Hepatocyte (in vitro differentiated cells): Measurements from ENCODE around the gene TRIM17. TPM values are rescaled to one million over a fixed set of nuclear protein-coding genes. Genes with fewer than 3 reads are reported as not detected.

Experiments
- DNase-seq: peaks from one replicate; pipeline ENCODE4 v3.0.0-alpha.2; 2016; ENCODE audit warnings: low spot score
- H2AFZ ChIP-seq: fragments of 200-600 bp; sonication (generic); 2 replicates; pipeline ENCODE4 v1.6.0; 2016; ENCODE audit warnings: antibody characterized with exemption, mild to moderate bottlenecking
- H3K27ac ChIP-seq: fragments of 200-600 bp; sonication (generic); 2 replicates; pipeline ENCODE4 v1.5.1; 2016; ENCODE audit warnings: mild to moderate bottlenecking
- H3K27me3 ChIP-seq: fragments of 200-600 bp; sonication (generic); 2 replicates; pipeline ENCODE4 v1.6.1; 2016
- H3K36me3 ChIP-seq: fragments of 200-600 bp; sonication (generic); replicated peaks from 2 replicates; pipeline ENCODE4 v1.5.1; 2016; ENCODE audit warnings: low read depth; ENCODE audit not compliant: insufficient read depth
- H3K4me1 ChIP-seq: fragments of 200-600 bp; sonication (generic); 2 replicates; pipeline ENCODE4 v1.5.1; 2016; ENCODE audit warnings: mild to moderate bottlenecking, moderate library complexity; ENCODE audit not compliant: insufficient read depth
- H3K4me2 ChIP-seq: fragments of 200-600 bp; sonication (generic); 2 replicates; pipeline ENCODE4 v1.6.0; 2016
- H3K4me3 ChIP-seq: fragments of 200-600 bp; sonication (generic); 2 replicates; pipeline ENCODE4 v1.5.1; 2016; ENCODE audit warnings: mild to moderate bottlenecking
- H3K79me2 ChIP-seq: fragments of 200-600 bp; sonication (generic); 2 replicates; pipeline ENCODE4 v1.6.0; 2017; ENCODE audit warnings: mild to moderate bottlenecking
- H3K9me2 ChIP-seq: fragments of 200-600 bp; sonication (generic); replicated peaks from 2 replicates; pipeline ENCODE4 v1.6.0; 2017; ENCODE audit warnings: mild to moderate bottlenecking; ENCODE audit not compliant: insufficient read depth
- H3K9me3 ChIP-seq: fragments of 200-600 bp; sonication (generic); 2 replicates; pipeline ENCODE4 v1.5.1; 2016; ENCODE audit warnings: low read depth, mild to moderate bottlenecking
- H4K20me1 ChIP-seq: fragments of 200-600 bp; sonication (generic); 2 replicates; pipeline ENCODE4 v1.6.0; 2016; ENCODE audit warnings: mild to moderate bottlenecking; ENCODE audit not compliant: insufficient read depth, poor library complexity, severe bottlenecking
- CTCF ChIP-seq: fragments of 200-600 bp; sonication (generic); IDR thresholded peaks from 2 replicates; pipeline ENCODE4 v1.5.1; 2016; ENCODE audit warnings: antibody characterized with exemption, mild to moderate bottlenecking; ENCODE audit not compliant: poor library complexity
- EZH2 ChIP-seq: fragments of 200-600 bp; sonication (generic); IDR thresholded peaks from 2 replicates; pipeline ENCODE4 v1.6.1; 2016; ENCODE audit warnings: antibody characterized with exemption, mild to moderate bottlenecking, borderline replicate concordance
- EZH2phosphoT487 ChIP-seq: fragments of 200-600 bp; sonication (generic); IDR thresholded peaks from one replicate; pipeline ENCODE4 v1.6.1; 2018; ENCODE audit warnings: antibody characterized with exemption, mild to moderate bottlenecking, low read depth, moderate library complexity; ENCODE audit not compliant: unreplicated experiment, severe bottlenecking
- WGBS: methylation state at CpG from one replicate; pipeline ENCODE4 v1.1.6; 2016; ENCODE audit warnings: low lambda C conversion rate; ENCODE audit errors: missing lambda C conversion rate; 5-methylcytosine and 5-hydroxymethylcytosine counted together
- polyA plus RNA-seq: library from polyadenylated mRNA; unstranded; fragments of >200 nt; fragmentation: Nextera tagmentation; extraction: Ambion mirVana; gene quantifications from 2 replicates; pipeline ENCODE4 v1.2.1, GENCODE V29; 2016
- total RNA-seq: library from RNA; depleted of rRNA; stranded (reverse); fragments of >200 nt; gene quantifications from 2 replicates; pipeline ENCODE4 v1.2.3, GENCODE V29; 2014

The TRIM17 gene
- total and polyA plus RNA-seq, 2 experiments from 2014 or later = 2.4 to 7.3 TPM

DNA sequence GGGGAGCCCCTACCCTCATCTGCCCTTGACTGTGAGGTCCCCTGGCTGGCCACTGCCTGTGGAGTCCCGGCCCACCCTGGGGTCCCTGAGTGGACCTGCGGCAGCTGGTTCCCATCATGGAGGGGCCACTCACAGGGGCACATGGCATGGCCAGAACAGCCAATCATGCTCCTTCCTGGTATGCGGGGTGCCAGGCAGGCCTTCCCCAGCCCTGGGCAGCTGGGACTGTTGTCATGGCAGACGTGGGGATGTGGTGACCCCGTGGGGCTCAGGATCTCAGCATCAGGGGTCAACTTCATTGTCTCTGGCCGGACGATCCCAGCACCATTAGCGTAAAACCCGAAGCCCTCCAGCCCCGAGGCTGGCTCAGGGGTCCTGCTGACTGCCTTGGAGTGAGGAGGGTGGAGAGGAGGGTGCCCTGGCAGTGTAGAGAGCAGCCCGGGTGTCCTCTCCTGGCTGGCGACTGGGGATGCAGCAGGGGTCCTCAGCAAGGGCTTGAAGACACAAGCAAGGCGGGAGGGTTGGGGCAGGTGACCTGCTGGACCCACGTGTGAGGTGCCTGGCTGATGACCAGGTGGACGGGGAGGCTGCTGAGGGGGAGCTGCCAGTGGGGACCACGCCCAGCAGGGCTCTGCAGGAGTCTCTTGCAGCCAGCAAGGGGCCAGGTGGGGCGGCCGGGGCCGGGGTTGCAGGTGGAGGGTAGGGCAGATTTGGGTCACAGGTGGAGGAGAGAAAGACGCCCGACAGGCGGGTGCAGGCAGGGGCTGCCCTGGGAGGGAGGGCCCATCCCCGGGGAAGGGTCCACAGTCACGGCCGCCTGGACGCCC, 55.1 kb downstream of the TRIM17 start:
- Histone ChIP-seq H3K36me3 (no peaks in the 10 kb centered on the region), H2AFZ (no peak overlapping the region), H3K27me3 (no peaks in the 10 kb centered on the region), H3K27ac (no peak overlapping the region), H3K4me2 (no peak overlapping the region), H3K9me2 (no peaks in the 10 kb centered on the region), H4K20me1 (no peaks in the 10 kb centered on the region), H3K79me2 (no peaks in the 10 kb centered on the region), H3K4me1 (no peaks in the 10 kb centered on the region), H3K9me3 (no peaks in the 10 kb centered on the region), H3K4me3 (no peak overlapping the region)
- WGBS = 88% methylated on average over 26 of the region's 26 CpGs
- no peak for DNase-seq
- no peak for TF ChIP-seq EZH2phosphoT487
- no peak for TF ChIP-seq CTCF
- no peak for TF ChIP-seq EZH2

DNA sequence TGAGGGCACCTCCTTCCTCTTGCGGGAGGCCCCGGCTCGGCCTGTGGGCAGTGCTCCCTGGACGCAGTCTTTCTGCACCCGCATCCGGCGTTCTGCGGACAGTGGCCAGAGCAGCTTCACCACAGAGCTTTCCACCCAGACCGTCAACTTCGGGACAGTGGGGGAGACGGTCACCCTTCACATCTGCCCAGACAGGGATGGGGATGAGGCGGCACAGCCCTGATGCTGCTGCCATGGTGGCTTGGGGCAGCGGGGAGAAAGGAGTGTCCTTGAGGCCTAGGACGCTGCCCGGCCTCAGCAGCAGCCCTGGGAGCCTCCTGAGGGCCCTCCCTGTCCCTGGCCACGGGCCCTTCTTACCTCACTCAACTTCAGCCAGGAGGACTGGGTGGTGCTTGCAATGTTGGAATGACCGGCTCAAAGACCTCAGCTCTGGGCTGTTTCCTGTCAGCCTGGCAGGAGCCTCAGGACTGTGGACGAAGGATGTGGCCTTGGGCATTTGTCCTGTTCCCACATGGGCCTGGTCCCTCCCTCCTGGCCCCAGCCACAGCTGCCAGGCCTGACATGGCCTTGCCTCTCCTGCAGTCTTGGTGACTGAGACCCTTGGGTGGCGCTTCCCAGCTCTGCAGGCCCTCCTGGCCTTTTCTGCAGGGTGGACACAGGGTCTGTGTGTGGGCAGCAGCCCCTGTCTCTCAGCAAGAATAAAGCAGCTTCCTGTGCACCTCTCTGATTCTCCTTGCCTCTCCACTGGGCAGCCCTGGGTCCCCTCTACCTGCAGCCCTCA, 55.9 kb downstream of the TRIM17 start:
- H3K79me2 ChIP-seq = no peaks in the 10 kb centered on the region
- H3K4me1 ChIP-seq = no peaks in the 10 kb centered on the region
- no peak overlapping the region for H3K4me3 ChIP-seq
- no peaks in the 10 kb centered on the region for H3K27me3 ChIP-seq
- H3K36me3 ChIP-seq = no peaks in the 10 kb centered on the region
- no peaks in the 10 kb centered on the region for H3K9me3 ChIP-seq
- WGBS = 95% methylated on average over 19 of the region's 19 CpGs
- no peak overlapping the region for H3K27ac ChIP-seq
- no peaks in the 10 kb centered on the region for H3K9me2 ChIP-seq
- TF ChIP-seq EZH2 (no peak), EZH2phosphoT487 (no peak), CTCF (no peak)
- DNase-seq = no peak
- no peak overlapping the region for H2AFZ ChIP-seq
- H4K20me1 ChIP-seq = no peaks in the 10 kb centered on the region
- no peak overlapping the region for H3K4me2 ChIP-seq

DNA sequence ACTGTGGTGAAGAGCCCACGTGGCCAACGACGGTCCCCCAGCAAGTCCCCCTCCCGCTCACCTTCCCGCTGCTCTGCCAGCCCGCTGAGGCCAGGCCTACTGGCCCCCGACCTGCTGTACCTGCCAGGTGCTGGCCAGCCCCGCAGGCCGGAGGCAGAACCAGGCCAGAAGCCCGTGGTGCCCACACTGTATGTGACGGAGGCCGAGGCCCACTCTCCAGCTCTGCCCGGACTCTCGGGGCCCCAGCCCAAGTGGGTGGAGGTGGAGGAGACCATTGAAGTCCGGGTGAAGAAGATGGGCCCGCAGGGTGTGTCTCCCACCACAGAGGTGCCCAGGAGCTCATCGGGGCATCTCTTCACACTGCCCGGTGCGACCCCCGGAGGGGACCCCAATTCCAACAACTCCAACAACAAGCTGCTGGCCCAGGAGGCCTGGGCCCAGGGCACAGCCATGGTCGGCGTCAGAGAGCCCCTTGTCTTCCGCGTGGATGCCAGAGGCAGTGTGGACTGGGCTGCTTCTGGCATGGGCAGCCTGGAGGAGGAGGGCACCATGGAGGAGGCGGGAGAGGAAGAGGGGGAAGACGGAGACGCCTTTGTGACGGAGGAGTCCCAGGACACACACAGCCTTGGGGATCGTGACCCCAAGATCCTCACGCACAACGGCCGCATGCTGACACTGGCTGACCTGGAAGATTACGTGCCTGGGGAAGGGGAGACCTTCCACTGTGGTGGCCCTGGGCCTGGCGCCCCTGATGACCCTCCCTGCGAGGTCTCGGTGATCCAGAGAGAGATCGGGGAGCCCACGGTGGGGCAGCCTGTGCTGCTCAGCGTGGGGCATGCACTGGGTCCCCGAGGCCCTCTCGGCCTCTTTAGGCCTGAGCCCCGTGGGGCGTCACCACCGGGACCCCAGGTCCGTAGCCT, 56.8 kb downstream of the TRIM17 start:
- no peaks in the 10 kb centered on the region for H3K79me2 ChIP-seq
- no peaks in the 10 kb centered on the region for H4K20me1 ChIP-seq
- no peak overlapping the region for H3K4me2 ChIP-seq
- H3K36me3 ChIP-seq = no peaks in the 10 kb centered on the region
- H3K4me3 ChIP-seq = no peak overlapping the region
- H2AFZ ChIP-seq = no peak overlapping the region
- no peaks in the 10 kb centered on the region for H3K9me3 ChIP-seq
- no peaks in the 10 kb centered on the region for H3K4me1 ChIP-seq
- H3K27me3 ChIP-seq = no peaks in the 10 kb centered on the region
- WGBS = 95% methylated on average over 42 of the region's 45 CpGs
- no peak for DNase-seq
- H3K27ac ChIP-seq = no peak overlapping the region
- H3K9me2 ChIP-seq = no peaks in the 10 kb centered on the region
- TF ChIP-seq CTCF (no peak), EZH2phosphoT487 (no peak), EZH2 (no peak)
